ENCODE data around the gene L1CAM.

Gene L1CAM

DNA sequence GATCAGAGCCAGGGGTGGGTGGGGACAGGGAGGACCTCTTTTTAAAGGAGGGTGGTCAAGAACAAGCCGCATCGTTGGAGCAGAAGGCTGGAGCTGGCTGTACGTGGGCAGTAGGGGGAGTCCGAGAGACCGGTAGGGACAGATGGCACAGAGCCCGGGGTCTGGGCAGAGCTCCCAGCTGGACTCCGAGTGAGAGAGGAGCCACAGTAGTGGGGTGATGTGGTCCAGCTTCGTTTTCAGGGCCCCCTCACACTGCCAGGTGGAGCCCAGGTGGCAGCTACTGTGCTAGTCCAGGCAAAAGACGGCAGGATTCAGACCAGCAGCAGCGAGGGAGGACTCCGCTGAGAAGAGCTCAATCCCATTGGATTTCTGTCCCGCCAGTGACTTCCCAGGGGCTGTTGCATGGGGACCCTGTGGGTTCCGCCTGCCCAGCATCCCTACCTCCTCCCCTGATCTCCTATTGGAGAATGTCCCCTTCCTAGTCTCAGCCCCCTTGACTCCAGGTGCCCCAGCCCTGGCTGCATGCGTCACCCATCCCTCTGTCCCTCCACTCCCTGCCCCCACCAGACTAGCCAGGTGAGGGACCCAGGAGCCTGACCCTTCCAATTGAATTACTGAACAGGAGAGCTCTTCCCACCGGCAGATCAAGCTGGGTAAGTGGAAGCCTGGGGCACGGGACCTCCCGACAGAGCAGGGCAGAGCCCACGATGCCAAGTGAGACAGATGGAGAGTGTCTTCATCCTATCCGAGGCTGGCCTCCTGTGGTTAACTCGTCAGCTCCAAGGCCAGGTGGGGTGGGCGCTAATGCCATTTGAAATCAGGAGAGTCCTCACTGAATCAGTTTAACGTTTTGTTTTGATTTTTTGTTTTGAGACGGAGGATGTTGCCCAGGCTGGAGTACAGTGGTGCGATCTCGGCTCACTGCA lies 37.2 kb upstream of the L1CAM start:
- DNase-seq = no peak

DNA sequence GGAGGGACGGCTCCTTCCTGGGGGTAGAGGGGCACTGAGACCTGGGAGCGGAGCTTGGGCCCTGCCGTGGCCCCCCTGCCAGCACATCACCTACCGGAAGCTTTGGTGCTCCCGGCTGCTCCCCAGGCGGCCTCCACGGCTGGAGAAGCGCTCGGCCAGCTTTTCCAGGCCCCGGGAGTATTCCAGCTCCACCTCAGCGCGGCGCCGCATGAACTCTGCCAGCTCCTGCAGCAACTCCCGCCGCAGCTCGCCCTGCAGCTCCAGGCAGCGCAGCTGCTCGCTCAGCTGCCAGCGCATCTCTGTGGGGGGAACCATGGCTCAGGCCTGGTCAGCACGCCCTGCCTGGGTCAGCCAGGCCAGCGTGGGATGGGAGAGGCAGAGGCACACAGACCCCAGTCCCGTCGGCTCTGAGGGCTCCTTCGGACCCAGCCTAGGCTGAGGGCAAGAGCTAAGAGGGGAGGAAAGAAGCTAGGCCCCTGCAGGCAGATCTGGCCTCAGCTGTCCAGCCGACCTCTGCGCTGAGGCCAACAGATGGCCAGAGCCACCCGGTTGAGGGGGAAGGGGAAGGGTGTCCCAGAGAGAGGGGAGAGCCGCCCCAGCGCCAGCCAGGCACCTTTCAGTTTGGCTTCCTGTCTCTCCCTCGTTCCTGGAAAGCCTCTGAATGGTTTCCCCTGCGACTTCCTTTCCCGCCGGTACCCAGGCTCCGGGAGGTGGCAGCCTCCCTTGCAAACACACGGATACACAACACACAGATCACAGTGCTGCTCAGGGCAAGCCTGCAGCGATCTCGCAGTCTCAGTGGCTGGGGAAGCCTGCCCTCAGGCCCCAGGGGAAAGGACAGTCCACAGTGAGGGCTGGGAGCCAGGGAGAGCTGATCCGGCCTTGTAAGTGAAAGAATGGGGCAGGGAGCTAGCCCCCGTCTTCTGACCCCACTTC lies 35.8 kb upstream of the L1CAM start:
- DNase-seq = no peak

DNA sequence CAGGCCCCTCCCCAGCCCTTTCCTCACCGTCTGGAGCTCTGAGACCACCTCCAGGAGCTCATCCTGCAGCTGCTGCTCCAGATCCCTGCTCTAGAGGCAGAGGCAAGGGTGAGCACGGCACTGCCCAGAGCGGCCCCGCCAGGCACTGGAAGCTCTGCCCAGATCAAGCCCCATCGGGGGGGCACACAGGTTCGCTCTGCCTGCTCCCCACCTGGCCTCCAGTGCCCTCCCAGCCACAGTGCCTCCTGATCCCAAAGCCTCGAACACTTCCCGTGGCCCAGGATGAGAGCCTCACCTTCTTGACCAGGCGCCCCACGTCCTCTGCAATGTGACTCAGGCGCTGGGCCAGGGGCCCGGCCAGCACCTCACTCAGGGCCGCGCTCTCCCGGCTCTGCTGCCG lies 35.1 kb upstream of the L1CAM start:
- no peak for DNase-seq

DNA sequence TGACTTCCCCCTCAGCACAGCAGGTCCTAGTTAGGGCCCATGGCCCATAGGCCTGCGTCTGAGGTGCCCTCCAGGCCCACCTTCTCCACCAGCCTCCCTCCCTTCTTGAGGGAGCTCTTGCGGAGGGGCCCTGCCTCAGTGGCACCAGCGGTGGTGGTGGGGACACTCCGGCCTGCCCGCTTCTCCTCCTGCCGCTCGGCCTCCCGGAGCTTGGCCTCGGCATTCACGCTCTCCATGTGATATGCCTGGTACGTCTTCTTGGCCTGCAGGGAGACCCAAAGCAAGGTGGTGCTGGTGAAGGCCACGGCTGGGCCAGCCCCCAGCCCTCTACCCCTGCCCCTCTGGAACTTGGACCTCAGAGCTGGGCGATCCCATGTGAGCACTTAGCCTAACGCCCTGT lies 34.6 kb upstream of the L1CAM start:
- no peak for DNase-seq

GRCh38 chrX:153919281-153919680 lies 33.3 kb upstream of the L1CAM start:
- no peak for DNase-seq

- DNase-seq = no peak
Measured at GRCh38 chrX:153917869-153918268, 31.9 kb upstream of the L1CAM start.

- no peak for DNase-seq
Measured at GRCh38 chrX:153913701-153914100, 27.7 kb upstream of the L1CAM start.

DNA sequence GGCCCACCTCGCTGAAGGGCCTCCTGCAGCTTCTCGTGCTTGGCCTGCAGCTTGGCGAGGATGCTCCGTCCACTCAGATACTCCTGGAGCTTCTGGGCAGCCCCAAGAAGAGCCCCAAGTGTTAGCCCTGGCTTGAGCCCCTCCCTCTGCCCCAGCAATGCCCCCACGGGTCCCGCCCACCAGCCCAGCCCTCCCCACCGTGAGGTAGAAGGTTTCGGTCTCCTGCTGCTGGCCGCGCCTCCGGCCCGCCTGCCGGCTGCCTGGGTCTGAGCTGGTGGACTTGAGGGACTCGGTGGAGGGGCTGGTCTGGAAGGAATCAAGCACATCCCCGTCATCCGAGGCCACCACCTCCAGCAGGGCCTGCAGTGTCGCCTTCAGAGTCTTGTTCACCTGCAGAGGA lies 27.2 kb upstream of the L1CAM start:
- no peak for DNase-seq

DNA sequence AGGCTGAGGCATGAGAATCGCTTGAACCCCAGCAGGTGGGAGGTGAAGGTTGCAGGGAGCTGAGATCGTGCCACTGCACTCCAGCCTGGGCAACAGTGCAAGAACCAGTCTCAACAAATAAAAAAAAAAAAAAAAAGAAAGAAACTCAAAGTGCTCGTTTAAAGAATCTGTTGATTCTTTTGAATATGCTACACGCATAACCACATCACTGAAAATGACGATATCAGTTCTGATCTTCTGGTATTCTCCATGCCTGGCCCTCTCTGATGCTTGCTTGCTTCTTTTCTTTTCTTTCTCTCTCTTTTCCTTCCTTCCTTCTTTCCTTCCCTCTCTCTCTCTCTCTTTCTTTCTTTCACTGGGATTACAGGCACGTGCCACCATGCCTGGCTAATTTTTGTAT lies 25.8 kb upstream of the L1CAM start:
- DNase-seq = no peak

DNA sequence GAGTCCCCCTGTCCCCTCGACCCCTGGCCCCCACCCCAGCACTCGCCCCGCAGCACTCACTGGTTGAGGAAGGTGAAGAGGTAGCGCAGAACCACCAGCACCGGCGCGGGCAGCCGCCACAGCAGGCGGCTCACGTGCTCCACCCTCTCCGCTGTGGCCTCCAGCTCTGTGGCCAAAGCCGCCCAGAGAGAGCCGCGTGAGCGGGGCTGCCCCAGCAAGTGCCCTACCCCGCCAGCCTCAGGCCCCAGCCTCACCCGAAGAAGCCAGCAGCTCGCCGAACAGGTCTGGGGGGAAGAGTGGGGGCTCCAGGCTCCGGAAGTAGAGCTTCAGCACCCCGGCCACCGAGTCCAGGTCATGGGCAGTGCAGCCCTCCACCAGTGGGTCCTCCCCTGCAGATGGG lies 24.5 kb upstream of the L1CAM start:
- no peak for DNase-seq

DNA sequence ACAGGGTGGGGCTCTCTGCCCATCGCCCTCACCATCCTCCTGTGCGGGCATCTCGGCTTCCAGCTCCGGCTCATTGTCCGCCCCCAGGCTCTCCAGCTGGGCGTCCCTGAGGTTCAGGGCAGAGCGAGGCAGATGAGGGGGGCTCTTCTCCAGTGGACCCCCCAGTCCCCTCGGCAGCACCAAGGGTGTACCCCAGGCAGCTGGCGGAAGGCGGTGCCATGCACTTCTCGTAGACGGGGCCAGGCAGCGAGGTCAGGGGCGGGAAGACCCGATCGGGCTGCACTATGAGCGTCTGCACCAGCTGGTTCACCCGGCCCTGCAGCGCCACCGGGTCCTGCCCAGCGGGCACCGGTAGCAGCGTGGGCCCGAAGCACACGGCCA lies 24.0 kb upstream of the L1CAM start:
- DNase-seq = no peak

DNA sequence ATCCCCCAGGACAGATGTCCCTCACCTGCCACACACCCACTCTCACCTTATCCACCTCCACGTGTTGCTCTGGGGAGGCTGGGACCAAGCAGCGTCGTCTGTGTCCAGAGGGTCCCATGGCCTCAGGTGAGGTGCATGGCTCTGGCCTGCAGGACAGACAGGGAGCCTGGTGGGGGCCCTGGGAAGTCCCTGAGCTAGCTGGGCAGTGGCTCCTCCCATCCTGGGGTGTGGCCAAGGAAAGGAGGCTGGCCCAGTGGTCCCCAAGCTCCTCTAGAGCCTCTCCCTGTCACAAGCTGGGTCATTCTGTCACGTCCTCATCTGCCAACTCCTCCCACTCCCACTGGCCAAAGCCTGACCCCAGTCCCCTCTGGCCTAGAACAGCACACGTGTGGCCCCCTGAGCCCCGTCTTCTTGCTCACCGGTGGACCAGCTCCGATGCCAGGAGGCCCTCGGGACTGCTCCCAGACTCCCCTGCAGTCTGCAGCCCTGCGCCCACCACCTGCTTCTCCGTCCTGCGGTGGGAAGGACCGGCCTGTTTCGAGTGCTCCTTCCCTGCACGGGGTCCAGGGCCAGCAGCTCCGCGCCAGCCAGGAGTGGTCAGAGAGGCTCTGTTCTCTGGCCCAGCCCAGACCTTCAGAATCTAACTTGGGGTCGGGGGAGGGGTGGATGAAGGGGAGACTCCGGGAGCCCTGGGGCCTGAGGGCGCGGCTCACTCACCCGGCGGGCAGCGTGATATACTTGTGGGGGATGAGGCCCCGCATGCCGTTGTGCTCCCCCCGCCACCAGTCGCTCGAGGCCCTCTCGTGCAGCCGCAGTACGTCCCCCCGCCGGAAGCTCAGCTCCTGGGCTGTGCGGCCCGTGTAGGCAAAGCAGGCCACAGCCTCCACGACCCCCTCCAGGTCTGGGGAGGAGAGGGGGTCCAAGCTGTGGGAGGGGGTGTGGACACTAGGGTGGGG lies 23.3 kb upstream of the L1CAM start:
- no peak for DNase-seq

GRCh38 chrX:153908219-153908860 lies 22.4 kb upstream of the L1CAM start:
- no peak for DNase-seq

DNA sequence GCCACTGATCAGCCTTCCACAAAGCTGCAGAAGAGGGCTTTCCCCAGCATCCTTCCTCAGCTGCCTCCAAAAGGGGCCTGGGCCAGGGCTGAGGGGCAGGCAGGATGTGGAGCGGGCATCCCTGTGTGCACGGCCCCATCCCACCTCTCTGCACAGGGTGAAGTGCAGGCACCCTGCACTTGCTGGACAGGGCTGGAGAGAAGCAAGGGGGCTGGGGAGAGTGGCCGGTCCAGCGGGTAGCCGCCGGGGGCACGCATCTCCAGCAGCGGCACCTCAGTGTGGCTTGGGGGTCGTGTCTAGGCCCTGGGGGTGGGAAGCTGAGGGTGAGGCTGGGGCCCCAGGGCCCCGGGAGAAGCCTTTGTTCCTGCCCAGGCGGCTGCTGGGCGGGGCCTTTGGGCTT lies 21.5 kb upstream of the L1CAM start:
- no peak for DNase-seq

GRCh38 chrX:153906126-153906917 lies 20.3 kb upstream of the L1CAM start:
- DNase-seq = no peak

- DNase-seq = no peak
Measured at GRCh38 chrX:153905481-153906095, 19.6 kb upstream of the L1CAM start.

DNA sequence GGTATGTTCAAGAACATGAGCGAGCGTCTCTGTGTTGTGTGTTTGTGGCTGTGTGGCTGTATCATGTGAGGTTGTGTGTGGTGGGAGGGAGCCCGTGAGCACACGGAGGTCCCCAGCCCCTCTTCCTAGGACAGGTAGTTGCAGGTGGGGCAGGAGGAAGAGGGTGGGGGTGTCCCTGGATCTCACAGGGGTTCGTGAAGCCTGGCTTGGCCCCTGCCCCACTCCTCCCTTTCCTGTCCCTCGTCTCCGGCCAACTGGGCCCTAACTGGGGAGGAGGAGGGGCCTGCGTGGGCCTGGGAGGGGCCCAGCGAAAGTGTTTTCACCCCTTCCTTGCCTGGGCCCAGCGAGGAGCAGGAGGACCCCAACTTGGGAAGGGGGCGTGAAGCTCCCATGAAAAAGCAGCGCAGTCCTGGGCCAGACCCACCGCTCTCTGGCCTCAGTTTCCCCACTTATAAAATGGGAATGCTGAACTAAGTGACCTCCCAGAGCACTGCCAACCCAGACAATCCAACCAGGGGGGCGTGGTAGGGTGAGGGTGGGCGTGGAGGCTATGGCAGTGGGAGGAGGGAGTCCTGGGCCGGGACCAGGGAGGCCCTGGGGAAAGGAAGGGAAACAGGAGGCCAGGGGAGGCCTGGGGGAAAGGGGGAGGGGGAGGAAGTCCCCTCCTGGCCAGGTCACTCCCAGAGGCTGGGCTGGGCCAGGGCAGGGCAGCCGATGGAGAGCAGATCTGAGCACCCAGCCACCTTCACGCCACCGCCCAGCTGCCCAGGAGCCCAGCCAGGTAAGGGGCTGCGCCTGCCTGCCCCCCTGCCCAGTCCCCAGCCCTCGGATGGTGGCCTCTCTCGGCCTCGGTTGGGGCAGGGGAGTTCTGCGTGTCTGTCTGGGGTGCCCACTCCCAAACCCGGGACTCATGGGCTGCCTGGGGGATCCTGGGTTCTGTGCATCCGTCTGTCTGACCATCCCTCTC lies 18.3 kb upstream of the L1CAM start, which contains the start of gene AVPR2:
Gene AVPR2, plus strand, starts transcription at position 683 of the 967 bp plus-strand sequence. CDS start 473 bp downstream, outside the sequence.
- DNase-seq = no peak

GRCh38 chrX:153903238-153903980 lies 17.4 kb upstream of the L1CAM start:
- DNase-seq = no peak

DNA sequence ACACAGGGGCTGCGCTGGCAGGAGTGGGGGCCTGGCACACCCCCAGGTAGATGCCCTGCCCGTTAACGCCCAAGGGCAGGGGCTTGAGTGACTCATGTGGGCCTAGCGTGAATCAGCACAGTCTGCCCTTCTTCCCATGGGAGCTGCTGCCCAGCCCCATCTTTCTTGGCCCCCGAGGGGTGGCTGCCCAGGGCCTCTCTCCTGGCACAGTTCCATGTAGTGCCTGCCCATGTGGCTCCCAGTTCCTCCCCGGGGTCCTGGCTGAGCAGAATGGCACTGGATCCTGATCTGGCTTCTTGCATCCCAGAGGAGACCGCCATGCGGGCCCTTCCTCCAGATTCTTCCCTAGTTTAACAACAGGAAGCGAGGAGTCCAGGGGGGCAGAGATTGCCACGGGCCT lies 16.4 kb upstream of the L1CAM start:
- no peak for DNase-seq
